ENCODE measurements around the gene BTBD19.

DNA sequence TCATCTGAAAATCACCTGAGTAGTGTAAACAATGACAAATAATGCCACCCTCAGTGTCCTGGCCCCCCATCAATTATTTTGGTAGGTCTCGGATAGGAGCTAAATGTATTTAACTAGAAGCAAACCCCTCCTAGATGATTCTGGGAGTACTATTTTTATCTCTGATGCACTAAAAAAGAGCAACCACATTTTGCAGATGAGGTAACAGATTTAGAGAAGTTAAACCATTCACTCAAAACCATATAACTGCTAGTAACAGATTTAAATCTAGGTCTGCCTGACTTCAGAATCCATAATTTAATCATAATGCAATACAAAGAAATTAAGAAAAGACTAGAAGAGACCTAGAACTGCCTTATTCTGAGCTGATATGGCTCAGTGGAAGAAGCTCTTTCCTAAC is 52.0 kb downstream of the BTBD19 start:
- TF ChIP-seq, protein P1, sequence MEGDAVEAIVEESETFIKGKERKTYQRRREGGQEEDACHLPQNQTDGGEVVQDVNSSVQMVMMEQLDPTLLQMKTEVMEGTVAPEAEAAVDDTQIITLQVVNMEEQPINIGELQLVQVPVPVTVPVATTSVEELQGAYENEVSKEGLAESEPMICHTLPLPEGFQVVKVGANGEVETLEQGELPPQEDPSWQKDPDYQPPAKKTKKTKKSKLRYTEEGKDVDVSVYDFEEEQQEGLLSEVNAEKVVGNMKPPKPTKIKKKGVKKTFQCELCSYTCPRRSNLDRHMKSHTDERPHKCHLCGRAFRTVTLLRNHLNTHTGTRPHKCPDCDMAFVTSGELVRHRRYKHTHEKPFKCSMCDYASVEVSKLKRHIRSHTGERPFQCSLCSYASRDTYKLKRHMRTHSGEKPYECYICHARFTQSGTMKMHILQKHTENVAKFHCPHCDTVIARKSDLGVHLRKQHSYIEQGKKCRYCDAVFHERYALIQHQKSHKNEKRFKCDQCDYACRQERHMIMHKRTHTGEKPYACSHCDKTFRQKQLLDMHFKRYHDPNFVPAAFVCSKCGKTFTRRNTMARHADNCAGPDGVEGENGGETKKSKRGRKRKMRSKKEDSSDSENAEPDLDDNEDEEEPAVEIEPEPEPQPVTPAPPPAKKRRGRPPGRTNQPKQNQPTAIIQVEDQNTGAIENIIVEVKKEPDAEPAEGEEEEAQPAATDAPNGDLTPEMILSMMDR (IDR thresholded peaks at IDR 0.05; ENCODE audit: control extremely low read depth in 1 of 3, insufficient read depth in 1 of 3, low read depth in 1 of 3, low read length in 3 of 3): no peak
- TF ChIP-seq, protein P2, sequence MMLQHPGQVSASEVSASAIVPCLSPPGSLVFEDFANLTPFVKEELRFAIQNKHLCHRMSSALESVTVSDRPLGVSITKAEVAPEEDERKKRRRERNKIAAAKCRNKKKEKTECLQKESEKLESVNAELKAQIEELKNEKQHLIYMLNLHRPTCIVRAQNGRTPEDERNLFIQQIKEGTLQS (IDR thresholded peaks at IDR 0.05; ENCODE audit: insufficient read depth, low read depth, low read length): no peak
- TF ChIP-seq POLR2A (IDR thresholded peaks at IDR 0.05; ENCODE audit: control extremely low read depth in 1 of 2, low read depth in 2 of 2, low read length in 2 of 2): no peak
- TF ChIP-seq, protein P3, sequence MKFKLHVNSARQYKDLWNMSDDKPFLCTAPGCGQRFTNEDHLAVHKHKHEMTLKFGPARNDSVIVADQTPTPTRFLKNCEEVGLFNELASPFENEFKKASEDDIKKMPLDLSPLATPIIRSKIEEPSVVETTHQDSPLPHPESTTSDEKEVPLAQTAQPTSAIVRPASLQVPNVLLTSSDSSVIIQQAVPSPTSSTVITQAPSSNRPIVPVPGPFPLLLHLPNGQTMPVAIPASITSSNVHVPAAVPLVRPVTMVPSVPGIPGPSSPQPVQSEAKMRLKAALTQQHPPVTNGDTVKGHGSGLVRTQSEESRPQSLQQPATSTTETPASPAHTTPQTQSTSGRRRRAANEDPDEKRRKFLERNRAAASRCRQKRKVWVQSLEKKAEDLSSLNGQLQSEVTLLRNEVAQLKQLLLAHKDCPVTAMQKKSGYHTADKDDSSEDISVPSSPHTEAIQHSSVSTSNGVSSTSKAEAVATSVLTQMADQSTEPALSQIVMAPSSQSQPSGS (IDR thresholded peaks at IDR 0.05; ENCODE audit: low read length): no peak
- TF ChIP-seq, protein P4, sequence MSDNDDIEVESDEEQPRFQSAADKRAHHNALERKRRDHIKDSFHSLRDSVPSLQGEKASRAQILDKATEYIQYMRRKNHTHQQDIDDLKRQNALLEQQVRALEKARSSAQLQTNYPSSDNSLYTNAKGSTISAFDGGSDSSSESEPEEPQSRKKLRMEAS (IDR thresholded peaks at IDR 0.05): no peak

Data from H1 (cell line).